Thyroid gland (tissue), 4 donors: Measurements from ENCODE around the gene LIFR.

ENCODE experiments used
- POLR2A ChIP-seq, 2 donors: fragments of 450-650 bp; IDR thresholded peaks; one replicate each; pipeline ENCODE4 v1.6.1; 2017; ENCODE audit warnings: antibody characterized with exemption in 2 of 2, mild to moderate bottlenecking in 2 of 2, moderate library complexity in 1 of 2
- TF ChIP-seq, protein P1 (sequence below), 6 experiments: fragments of 200-600 bp in 3 of 6; fragments of 450-650 bp in 3 of 6; sonication (generic) in 3 of 6; IDR thresholded peaks; one replicate each; pipeline ENCODE4 v1.5.1; 2016 to 2019; ENCODE audit warnings: antibody characterized with exemption in 6 of 6, mild to moderate bottlenecking in 2 of 6, inconsistent platforms in 1 of 6, moderate library complexity in 1 of 6

DNA sequence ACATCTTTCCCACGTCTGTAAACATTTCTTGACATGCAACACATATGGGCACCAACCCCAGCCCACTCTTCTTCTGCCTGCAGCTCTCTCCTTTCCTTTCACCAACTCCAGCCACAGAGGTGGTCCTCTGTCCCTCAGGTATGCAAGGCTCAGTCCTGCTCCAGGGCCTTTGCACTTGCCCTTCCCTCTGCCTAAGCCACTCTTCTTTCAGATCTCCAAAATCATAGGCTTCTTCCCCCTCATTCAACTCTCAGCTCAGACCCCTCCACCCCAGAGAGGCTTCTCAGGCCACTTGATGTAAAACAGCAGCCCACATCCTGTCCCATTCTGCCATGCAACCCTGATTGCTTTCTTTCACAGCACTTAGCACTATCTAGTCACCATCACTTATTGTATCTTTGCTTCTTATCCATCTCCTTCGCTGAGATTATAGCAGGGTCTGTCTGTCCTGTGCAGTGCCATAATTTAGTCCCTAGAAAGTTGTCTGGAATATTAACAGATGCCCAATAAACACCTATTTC, 3.4 kb downstream of the LIFR start:
- TF ChIP-seq, protein P1, sequence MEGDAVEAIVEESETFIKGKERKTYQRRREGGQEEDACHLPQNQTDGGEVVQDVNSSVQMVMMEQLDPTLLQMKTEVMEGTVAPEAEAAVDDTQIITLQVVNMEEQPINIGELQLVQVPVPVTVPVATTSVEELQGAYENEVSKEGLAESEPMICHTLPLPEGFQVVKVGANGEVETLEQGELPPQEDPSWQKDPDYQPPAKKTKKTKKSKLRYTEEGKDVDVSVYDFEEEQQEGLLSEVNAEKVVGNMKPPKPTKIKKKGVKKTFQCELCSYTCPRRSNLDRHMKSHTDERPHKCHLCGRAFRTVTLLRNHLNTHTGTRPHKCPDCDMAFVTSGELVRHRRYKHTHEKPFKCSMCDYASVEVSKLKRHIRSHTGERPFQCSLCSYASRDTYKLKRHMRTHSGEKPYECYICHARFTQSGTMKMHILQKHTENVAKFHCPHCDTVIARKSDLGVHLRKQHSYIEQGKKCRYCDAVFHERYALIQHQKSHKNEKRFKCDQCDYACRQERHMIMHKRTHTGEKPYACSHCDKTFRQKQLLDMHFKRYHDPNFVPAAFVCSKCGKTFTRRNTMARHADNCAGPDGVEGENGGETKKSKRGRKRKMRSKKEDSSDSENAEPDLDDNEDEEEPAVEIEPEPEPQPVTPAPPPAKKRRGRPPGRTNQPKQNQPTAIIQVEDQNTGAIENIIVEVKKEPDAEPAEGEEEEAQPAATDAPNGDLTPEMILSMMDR (IDR thresholded peaks at IDR 0.05): no peak
- no peak for TF ChIP-seq POLR2A (IDR thresholded peaks at IDR 0.05)
